Measurements from ENCODE around the gene TMEM134.

DNA sequence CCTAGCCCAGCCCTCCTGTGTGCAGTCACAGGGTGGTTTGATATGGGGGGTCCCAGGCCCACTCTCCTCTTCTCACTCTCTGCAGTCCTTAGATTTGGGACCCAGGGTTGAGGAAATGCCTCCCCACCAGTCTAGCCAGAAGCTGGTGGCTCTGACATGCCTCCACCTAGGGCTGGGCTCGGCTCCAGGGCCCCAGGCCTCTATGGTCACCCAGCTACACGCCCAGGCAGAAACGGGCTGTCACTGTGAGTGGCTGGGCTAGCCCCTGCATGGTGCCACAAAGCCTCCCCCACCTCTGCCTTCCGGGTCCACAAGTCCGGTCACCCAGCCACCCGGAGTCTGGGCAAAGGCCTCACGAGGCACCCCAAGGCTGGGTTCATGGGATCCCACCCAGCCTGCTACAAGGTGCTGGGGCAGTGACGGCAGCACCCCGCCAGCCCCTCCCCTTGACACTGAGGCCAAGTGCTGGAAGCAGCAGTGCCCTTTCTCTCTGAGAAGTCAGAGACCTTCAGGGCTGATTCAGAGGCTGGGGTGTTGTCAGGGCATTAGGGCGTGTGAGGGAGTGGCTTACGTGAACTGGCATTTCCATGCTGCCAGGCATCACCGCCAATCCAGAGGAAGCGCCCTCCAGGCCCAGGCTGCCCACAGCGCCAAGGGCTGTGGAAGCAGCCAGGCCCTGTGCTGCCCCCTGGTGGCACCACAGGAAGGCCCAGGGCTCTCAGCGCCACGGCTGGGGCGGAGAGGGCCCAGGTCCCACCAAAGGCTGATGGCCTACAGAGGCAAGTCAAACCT is 36.8 kb upstream of the TMEM134 start:
- TF ChIP-seq EZH2 (IDR thresholded peaks at IDR 0.05; ENCODE audit: insufficient read depth, low read length): no peak
- TF ChIP-seq, protein P1, sequence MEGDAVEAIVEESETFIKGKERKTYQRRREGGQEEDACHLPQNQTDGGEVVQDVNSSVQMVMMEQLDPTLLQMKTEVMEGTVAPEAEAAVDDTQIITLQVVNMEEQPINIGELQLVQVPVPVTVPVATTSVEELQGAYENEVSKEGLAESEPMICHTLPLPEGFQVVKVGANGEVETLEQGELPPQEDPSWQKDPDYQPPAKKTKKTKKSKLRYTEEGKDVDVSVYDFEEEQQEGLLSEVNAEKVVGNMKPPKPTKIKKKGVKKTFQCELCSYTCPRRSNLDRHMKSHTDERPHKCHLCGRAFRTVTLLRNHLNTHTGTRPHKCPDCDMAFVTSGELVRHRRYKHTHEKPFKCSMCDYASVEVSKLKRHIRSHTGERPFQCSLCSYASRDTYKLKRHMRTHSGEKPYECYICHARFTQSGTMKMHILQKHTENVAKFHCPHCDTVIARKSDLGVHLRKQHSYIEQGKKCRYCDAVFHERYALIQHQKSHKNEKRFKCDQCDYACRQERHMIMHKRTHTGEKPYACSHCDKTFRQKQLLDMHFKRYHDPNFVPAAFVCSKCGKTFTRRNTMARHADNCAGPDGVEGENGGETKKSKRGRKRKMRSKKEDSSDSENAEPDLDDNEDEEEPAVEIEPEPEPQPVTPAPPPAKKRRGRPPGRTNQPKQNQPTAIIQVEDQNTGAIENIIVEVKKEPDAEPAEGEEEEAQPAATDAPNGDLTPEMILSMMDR (IDR thresholded peaks at IDR 0.05; ENCODE audit: insufficient read depth, low read depth, low read length): peak; percentile 72
